Activated CD4-positive, alpha-beta T cell treated with anti-CD3 and anti-CD28 coated beads, Interleukin-2, amount 50 U/mL, for 48 hours (primary cell): ENCODE measurements around the gene UPF2.
A peak's percentile ranks its signal among the peaks of the same experiment; 100 is the strongest.
"Not testable (repeated sequence)": the region's sequence is repeated elsewhere in the genome, so short reads cannot be mapped to it uniquely, and the experiment has no call there.

ENCODE experiments used
- DNase-seq, 2 experiments: peaks; one replicate each; pipeline ENCODE4 v3.0.0-alpha.2; 2020

The UPF2 gene, protein sequence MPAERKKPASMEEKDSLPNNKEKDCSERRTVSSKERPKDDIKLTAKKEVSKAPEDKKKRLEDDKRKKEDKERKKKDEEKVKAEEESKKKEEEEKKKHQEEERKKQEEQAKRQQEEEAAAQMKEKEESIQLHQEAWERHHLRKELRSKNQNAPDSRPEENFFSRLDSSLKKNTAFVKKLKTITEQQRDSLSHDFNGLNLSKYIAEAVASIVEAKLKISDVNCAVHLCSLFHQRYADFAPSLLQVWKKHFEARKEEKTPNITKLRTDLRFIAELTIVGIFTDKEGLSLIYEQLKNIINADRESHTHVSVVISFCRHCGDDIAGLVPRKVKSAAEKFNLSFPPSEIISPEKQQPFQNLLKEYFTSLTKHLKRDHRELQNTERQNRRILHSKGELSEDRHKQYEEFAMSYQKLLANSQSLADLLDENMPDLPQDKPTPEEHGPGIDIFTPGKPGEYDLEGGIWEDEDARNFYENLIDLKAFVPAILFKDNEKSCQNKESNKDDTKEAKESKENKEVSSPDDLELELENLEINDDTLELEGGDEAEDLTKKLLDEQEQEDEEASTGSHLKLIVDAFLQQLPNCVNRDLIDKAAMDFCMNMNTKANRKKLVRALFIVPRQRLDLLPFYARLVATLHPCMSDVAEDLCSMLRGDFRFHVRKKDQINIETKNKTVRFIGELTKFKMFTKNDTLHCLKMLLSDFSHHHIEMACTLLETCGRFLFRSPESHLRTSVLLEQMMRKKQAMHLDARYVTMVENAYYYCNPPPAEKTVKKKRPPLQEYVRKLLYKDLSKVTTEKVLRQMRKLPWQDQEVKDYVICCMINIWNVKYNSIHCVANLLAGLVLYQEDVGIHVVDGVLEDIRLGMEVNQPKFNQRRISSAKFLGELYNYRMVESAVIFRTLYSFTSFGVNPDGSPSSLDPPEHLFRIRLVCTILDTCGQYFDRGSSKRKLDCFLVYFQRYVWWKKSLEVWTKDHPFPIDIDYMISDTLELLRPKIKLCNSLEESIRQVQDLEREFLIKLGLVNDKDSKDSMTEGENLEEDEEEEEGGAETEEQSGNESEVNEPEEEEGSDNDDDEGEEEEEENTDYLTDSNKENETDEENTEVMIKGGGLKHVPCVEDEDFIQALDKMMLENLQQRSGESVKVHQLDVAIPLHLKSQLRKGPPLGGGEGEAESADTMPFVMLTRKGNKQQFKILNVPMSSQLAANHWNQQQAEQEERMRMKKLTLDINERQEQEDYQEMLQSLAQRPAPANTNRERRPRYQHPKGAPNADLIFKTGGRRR

GRCh38 chr10:12042797-12043651, at the start of gene UPF2:
Gene UPF2 (minus strand): TSS chr10:12042809. CDS start chr10:12035423, 7,386 bp downstream.
- peak; percentile 98 for DNase-seq

GRCh38 chr10:12091421-12091820, 48.8 kb upstream of the UPF2 start:
- DNase-seq: no peak

DNA sequence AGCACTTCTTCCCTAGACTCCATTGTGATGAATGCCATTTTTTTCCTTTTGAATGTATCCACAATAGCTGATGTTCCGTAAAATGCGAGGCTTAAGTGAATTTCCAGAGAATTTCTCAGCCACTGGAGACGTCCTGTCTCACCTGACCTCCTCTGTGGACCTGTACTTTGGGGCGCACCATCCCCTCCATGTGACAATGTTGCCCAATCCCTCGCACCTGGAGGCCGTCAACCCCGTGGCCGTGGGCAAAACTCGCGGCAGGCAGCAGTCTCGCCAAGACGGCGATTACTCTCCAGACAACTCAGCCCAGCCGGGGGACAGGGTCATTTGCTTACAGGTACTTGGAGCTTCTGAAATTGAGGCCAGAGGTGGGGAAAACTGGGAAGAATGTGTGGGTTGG, 46.3 kb upstream of the UPF2 start:
- DNase-seq: no peak

GRCh38 chr10:12081879-12082557, 39.4 kb upstream of the UPF2 start:
- no peak for DNase-seq

GRCh38 chr10:12081470-12081869, 38.9 kb upstream of the UPF2 start:
- no peak for DNase-seq

DNA sequence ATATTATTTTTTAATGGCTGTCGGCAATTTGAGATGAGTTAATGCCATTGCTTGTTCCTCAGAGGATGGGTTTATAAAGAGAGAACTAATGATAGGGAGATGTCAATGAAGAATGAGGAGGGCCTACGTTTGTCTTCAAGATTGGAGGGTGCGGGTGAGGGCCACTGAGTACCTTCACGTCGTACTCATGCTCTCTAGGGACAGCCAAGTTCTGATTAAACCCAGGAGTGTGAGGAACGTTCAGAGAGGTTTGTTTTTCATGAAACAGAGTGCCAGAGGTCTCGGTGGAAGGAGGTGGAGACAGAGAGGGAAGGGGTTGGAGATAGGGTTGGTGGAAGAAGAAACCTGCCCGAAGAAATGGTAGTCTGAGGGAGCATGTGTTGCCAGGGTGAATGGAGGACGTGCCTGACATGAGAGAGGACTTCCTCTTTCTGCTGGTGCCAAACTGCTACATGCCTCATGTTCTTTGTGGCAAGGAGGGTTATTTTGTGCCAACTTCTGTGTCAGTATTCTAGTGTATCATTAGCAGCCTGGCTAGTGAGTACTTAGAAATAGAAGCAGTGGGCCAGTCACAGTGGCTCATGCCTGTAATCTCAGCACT, 35.1 kb upstream of the UPF2 start:
- no peak for DNase-seq

- DNase-seq: no peak
Observed at GRCh38 chr10:12073526-12073925, 30.9 kb upstream of the UPF2 start.

DNA sequence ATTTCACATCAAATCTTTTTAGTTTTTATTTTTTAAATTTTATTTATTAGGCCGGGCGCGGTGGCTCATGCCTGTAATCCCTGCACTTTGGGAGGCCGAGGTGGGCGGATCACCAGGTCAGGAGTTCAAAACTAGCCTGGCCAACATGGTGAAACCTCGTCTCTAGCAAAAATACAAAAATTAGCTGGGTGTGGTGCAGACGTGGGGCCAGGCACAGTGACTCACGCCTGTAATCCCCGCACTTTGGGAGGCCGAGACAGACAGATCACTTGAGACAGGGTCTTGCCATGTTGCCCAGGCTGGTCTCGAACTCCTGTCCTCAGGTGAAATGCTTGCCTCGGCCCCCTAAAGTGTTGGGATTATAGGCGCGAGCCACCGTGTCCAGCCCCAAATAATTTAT, 28.8 kb upstream of the UPF2 start:
- not testable (repeated sequence) for DNase-seq

DNA sequence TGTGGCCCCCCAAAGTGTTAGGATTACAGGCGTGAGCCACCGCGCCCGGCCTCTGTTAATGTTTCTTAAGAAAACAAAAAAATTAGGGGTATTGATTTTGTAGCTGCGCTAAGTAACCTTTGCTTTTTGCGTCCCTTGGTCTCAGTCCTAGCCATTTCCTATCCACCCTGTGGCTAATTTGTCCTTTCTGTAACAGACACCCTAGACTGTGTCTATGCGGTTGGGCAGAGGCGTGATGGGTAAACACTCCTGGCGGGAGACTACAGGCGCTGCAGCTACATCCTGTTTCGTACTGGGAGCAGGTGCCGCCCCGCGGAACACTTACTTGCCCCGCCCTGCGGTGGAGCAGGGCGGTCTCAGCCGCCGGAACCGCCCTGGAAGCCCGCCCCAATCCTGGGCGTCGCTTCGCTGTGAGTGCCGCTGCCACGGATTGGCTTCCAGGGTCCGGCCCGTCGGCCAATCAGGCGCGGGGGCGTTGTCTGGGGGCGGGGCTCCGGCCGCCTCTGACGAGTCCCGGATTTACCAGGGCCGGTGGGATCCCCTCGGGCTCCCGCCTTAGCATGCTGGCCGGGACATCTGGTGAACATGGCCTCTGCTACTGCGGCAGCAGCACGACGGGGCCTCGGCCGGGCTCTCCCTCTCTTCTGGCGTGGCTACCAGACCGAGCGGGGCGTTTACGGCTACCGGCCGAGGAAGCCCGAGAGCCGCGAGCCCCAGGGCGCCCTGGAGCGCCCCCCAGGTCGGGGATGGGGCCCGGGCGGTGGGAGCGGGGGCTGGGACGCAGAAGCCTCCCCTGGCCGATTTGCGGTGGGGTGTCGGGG, 26.1 kb upstream of the UPF2 start, which contains the start of gene DHTKD1:
TSS of gene DHTKD1 (plus strand) at position 506 of the 821 bp plus-strand sequence. CDS start at position 586, 80 bp downstream.
- peak; percentile 99 to 100 for DNase-seq

DNA sequence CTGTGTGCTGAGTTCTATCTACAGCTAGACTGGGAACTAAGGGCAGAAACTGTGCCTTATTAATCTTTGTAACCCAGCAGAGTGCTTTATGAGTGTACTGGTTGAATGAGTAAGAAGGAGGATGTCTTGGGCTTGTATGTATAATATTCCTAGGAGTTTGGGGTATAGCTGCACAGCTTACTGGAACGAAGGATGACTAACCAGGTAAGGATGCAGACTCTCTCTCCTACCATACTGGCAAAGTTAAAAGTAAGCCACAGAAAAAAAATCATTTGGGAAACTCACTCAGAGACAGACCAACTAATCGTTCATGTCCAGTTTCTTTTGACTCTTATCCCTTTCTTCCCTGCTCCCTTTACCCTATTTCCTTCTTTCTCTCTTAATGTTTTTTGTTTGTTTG, 24.7 kb upstream of the UPF2 start:
- no peak for DNase-seq

DNA sequence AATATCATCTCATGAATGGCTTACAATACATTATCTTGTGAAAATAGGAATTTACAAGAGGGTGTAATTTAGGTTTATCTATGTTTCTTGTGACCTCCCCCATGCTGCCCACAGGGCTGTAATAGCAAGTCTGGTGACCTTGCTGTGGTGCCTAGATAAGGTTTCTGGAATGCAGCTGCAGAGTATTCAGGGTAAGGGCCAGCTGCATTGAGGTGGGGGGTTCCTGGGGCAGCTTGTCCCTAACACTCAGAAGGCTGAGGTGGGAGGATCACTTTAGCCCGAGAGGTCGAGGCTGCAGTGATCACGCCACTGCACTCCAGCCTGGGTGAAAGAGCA, 20.8 kb upstream of the UPF2 start:
- no peak for DNase-seq

DNA sequence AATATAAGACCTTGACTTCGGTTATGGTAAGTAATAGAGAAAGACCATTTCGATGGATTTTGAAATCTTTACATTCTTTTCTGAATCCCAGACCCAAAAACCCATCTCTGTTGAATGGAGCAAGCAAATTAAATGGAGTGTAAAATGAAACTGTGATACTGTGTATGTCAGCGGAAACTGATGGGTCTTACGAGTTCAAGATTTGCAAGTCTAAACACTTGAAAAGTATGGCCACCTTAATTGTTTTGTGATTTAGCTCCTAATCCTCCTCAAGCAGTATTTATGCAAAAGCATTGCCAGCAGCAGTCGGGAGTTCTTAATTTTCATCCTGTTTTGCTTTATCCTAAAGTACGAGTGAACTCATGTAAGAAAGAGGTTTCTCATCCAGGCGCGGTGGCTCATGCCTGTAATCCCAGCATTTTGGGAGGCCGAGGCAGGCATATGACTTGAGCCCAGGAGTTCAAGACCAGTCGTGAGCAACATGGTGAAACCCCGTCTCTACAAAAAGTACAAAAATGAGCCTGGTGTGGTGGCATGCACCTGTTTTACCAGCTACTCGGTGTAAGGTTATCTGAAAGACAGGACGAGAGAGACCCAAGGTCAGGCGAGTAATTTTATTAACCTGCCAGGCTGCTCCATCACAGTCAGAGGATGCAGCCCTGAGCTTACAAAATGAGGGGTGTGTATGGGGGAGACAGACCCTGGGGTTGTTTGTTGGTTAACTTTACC, 20.3 kb upstream of the UPF2 start:
- no peak for DNase-seq

- DNase-seq: no peak
Observed at GRCh38 chr10:12061124-12061523, 18.5 kb upstream of the UPF2 start.

- DNase-seq: no peak
Observed at GRCh38 chr10:12056748-12057147, 14.1 kb upstream of the UPF2 start.

DNA sequence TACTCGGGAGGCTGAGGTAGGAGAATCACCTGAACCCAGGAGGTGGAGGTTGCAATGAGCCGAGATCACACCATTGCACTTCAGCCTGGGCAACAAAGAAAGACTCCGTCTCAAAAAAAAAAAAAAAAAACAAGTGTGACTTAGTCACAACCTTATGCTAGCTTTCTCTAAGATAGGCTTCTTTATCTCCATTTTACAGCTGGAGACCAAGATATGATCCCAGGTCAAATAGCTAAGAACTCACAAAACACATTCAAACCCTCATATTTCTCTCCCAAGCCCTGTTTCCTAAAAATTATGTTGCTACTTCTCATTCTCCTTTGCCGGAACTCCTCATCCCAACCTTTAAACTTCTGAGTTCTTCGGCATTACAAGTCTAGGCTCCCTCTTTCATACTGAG, 13.1 kb upstream of the UPF2 start:
- no peak for DNase-seq

GRCh38 chr10:12051241-12051640, 8.6 kb upstream of the UPF2 start:
- DNase-seq: no peak

- DNase-seq: no peak
Observed at GRCh38 chr10:12050528-12050927, 7.9 kb upstream of the UPF2 start.

- no peak for DNase-seq
Observed at GRCh38 chr10:12048547-12048946, 5.9 kb upstream of the UPF2 start.

DNA sequence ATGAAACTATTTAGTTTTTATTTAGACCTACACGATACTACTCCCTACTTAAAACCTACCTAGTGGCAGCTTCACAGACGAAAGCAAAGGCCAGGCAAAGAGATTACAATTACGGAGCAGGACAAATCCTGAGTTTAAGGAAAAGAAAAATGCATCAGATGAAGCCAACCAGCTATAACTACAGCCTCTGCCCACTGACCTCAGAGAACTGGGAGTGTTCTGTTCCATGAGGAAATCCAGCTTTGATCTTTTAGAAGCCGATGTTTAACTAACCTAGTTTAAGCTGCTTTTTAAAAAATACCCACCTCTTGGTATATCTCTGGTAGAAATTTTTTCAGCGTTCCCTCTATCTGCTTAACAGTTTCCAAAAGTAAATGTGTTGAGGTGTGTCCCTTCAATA, 3.0 kb upstream of the UPF2 start:
- DNase-seq: no peak

DNA sequence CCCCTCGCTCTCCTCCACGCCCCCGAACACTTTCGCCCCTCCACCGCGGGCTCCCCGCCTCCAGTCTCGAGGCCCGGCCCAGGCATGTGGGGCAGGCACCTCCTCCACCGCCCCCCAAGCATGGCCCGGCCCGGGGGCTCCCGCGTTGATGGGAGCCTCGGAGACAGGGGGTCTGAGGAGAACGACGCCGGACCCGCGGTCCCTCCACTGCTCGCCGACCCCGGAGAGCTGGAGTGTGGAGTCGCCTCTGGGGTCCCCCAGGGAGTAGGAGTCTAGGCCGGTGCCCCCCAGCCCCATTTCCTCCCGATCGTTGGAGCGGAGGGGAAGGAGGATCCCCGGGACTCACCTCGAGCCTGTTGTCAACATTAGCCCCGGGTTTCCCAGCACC, 206 bp downstream of the UPF2 start:
- DNase-seq: peak in 1 of 2 experiments; percentile 56
